GM23338 (cell line): Measurements from ENCODE around the gene APOA1.

ENCODE experiments used
- CREB1 ChIP-seq: fragments of 250-450 bp; sonication (Bioruptor Pico); IDR thresholded peaks from 2 replicates; pipeline ENCODE4 v1.5.0; 2020; ENCODE audit warnings: low read depth, mild to moderate bottlenecking, moderate library complexity
- CTCF ChIP-seq, 2 experiments: fragments of 200-600 bp in 1 of 2; sonication (generic) in 1 of 2; conservative IDR thresholded peaks; 2 replicates each; pipeline versions ENCODE4 v1.5.1 to v1.6.1; 2016 to 2017; ENCODE audit warnings: antibody characterized with exemption in 2 of 2, low read depth in 2 of 2, mild to moderate bottlenecking in 2 of 2, moderate library complexity in 1 of 2
- ETS1 ChIP-seq: IDR thresholded peaks from 2 replicates; pipeline ENCODE4 v1.6.1; 2016; ENCODE audit warnings: antibody characterized with exemption
- EZH2 ChIP-seq: fragments of 200-600 bp; sonication (generic); IDR thresholded peaks from one replicate; pipeline ENCODE4 v1.8.0; 2017; ENCODE audit warnings: antibody characterized with exemption, mild to moderate bottlenecking, low read depth; ENCODE audit not compliant: unreplicated experiment
- EZH2phosphoT487 ChIP-seq: fragments of 200-600 bp; sonication (generic); IDR thresholded peaks from one replicate; pipeline ENCODE4 v1.8.1; 2018; ENCODE audit warnings: antibody characterized with exemption; ENCODE audit not compliant: unreplicated experiment
- JUNB ChIP-seq: IDR thresholded peaks from one replicate; pipeline ENCODE4 v1.6.1; 2016; ENCODE audit warnings: antibody characterized with exemption; ENCODE audit not compliant: unreplicated experiment
- NANOG ChIP-seq: IDR thresholded peaks from 2 replicates; pipeline ENCODE4 v1.6.1; 2016; ENCODE audit warnings: antibody characterized with exemption, borderline replicate concordance
- POLR2AphosphoS5 ChIP-seq: IDR thresholded peaks from 2 replicates; pipeline ENCODE4 v1.6.1; 2016; ENCODE audit warnings: antibody characterized with exemption, low read depth
- REST ChIP-seq: IDR thresholded peaks from one replicate; pipeline ENCODE4 v1.6.1; 2018; ENCODE audit warnings: antibody characterized with exemption; ENCODE audit not compliant: unreplicated experiment
- STAT1 ChIP-seq: IDR thresholded peaks from one replicate; pipeline ENCODE4 v1.6.1; 2016; ENCODE audit warnings: antibody characterized with exemption; ENCODE audit not compliant: unreplicated experiment
- ZNF114 ChIP-seq: fragments of 250-450 bp; sonication (Bioruptor Pico); IDR thresholded peaks from 2 replicates; pipeline ENCODE4 v1.5.0; 2020; ENCODE audit warnings: mild to moderate bottlenecking, moderate library complexity
- ZNF331 ChIP-seq: fragments of 250-450 bp; sonication (Bioruptor Pico); IDR thresholded peaks from 2 replicates; pipeline ENCODE4 v1.5.0; 2020; ENCODE audit warnings: low read depth, mild to moderate bottlenecking, moderate library complexity
- ZNF462 ChIP-seq: fragments of 250-450 bp; sonication (Bioruptor Pico); IDR thresholded peaks from 2 replicates; pipeline ENCODE4 v1.5.0; 2020; ENCODE audit warnings: mild to moderate bottlenecking, moderate library complexity

GRCh38 chr11:116856423-116856822 lies 19.0 kb upstream of the APOA1 start:
- TF ChIP-seq CTCF (conservative IDR thresholded peaks at IDR 0.05; ENCODE audit: low read depth in 2 of 2) = no peak
- no peak for TF ChIP-seq CREB1 (CRISPR knock-in tag)
- no peak for TF ChIP-seq EZH2phosphoT487
- no peak for TF ChIP-seq REST
- no peak for TF ChIP-seq EZH2
- no peak for TF ChIP-seq ZNF331 (CRISPR knock-in tag)
- no peak for TF ChIP-seq POLR2AphosphoS5
- no peak for TF ChIP-seq JUNB
- TF ChIP-seq STAT1 = no peak
- no peak for TF ChIP-seq NANOG
- TF ChIP-seq ETS1 = no peak
- TF ChIP-seq ZNF114 (CRISPR knock-in tag) = no peak
- no peak for TF ChIP-seq ZNF462
